ENCODE results near the gene GKN2. TPM values are rescaled to one million over a fixed set of nuclear protein-coding genes. Genes with fewer than 3 reads are reported as not detected.

GKN2 gene
- total RNA-seq, 2 experiments from 2014 or later = not detected

- H3K27ac ChIP-seq (ENCODE audit: low read depth, low read length, poor library complexity, severe bottlenecking) = no peak overlapping the region
- peaks cover 4% of the 10 kb centered on the region for H3K4me1 ChIP-seq (ENCODE audit: insufficient read depth, low read length, poor library complexity, severe bottlenecking)
- H3K9me3 ChIP-seq (ENCODE audit: low read length) = no peaks in the 10 kb centered on the region
- BruUV-seq (replicated peaks) = no TSS peak
- no peak overlapping the region for H3K4me2 ChIP-seq (ENCODE audit: low read length)
- ChIA-PET POLR2A (interaction anchor here (0.7 to 2.3 kb wide), 2 partner anchors 19 to 758 kb away, joined by 4 to 6 read pairs; no protein-coding TSS in a partner anchor), CTCF (ENCODE audit: unreplicated experiment) (no interaction called here)
- H3K4me3 ChIP-seq (ENCODE audit: low read depth, low read length, poor library complexity, severe bottlenecking) = no peak overlapping the region
- H3K36me3 ChIP-seq (ENCODE audit: insufficient read depth, low read length) = no peaks in the 10 kb centered on the region
- no peak for DNase-seq (ENCODE audit: low spot score)
- intact Hi-C loops (cut with micrococcal nuclease; ENCODE audit: unreplicated experiment) = loop anchor here (10.0 kb wide), 1 partner anchor 332 kb away; no protein-coding TSS in a partner anchor
- H2AFZ ChIP-seq (ENCODE audit: low read length) = no peak overlapping the region
- H4K20me1 ChIP-seq (ENCODE audit: insufficient read depth, low read length) = no peaks in the 10 kb centered on the region
- H3K9me2 ChIP-seq (ENCODE audit: insufficient read depth, low read length) = no peaks in the 10 kb centered on the region
- no peaks in the 10 kb centered on the region for H3K79me2 ChIP-seq (ENCODE audit: insufficient read depth, low read depth, low read length)
- TF ChIP-seq EZH2phosphoT487 (IDR thresholded peaks at IDR 0.05; ENCODE audit: borderline replicate concordance, low read depth, low read length) (no peak), CTCF (conservative IDR thresholded peaks at IDR 0.05; ENCODE audit: low read length) (no peak)
Observed at GRCh38 chr2:68926796-68927195, 25.9 kb downstream of the GKN2 start.

GRCh38 chr2:68925295-68925896, 27.3 kb downstream of the GKN2 start:
- peak; percentile 99 for TF ChIP-seq CTCF (conservative IDR thresholded peaks at IDR 0.05; ENCODE audit: low read length)
- no peak for TF ChIP-seq EZH2phosphoT487 (IDR thresholded peaks at IDR 0.05; ENCODE audit: borderline replicate concordance, low read depth, low read length)
- H3K4me2 ChIP-seq (ENCODE audit: low read length) = peak overlapping the region; percentile 10; the same call in 1 of the 2 replicates
- ChIA-PET CTCF (ENCODE audit: unreplicated experiment) (interaction anchor here (1.3 to 1.6 kb wide), 3 partner anchors 18 to 462 kb away, joined by 3 to 11 read pairs (median 8); no protein-coding TSS in a partner anchor), POLR2A (interaction anchor here (0.8 to 2.3 kb wide), 6 partner anchors 17 to 461 kb away, joined by 3 to 6 read pairs (median 4); no protein-coding TSS in a partner anchor)
- BruUV-seq (replicated peaks) = no TSS peak
- no peaks in the 10 kb centered on the region for H3K79me2 ChIP-seq (ENCODE audit: insufficient read depth, low read depth, low read length)
- H4K20me1 ChIP-seq (ENCODE audit: insufficient read depth, low read length) = no peaks in the 10 kb centered on the region
- H3K36me3 ChIP-seq (ENCODE audit: insufficient read depth, low read length) = no peaks in the 10 kb centered on the region
- peaks cover 4% of the 10 kb centered on the region for H3K4me1 ChIP-seq (ENCODE audit: insufficient read depth, low read length, poor library complexity, severe bottlenecking)
- H3K9me3 ChIP-seq (ENCODE audit: low read length) = no peaks in the 10 kb centered on the region
- intact Hi-C loops (cut with micrococcal nuclease; ENCODE audit: unreplicated experiment) = loop anchor here (1.0 to 10.0 kb wide), 4 partner anchors 216 to 462 kb away; no protein-coding TSS in a partner anchor
- H3K27ac ChIP-seq (ENCODE audit: low read depth, low read length, poor library complexity, severe bottlenecking) = no peak overlapping the region
- peak; percentile 79 for DNase-seq (ENCODE audit: low spot score)
- H3K9me2 ChIP-seq (ENCODE audit: insufficient read depth, low read length) = no peaks in the 10 kb centered on the region
- no peak overlapping the region for H3K4me3 ChIP-seq (ENCODE audit: low read depth, low read length, poor library complexity, severe bottlenecking)
- peak overlapping the region; percentile 43; the same call in 1 of the 2 replicates for H2AFZ ChIP-seq (ENCODE audit: low read length)

- Histone ChIP-seq H3K4me2 (ENCODE audit: low read length) (no peak overlapping the region), H3K9me2 (ENCODE audit: insufficient read depth, low read length) (no peaks in the 10 kb centered on the region), H4K20me1 (ENCODE audit: insufficient read depth, low read length) (no peaks in the 10 kb centered on the region), H3K9me3 (ENCODE audit: low read length) (no peaks in the 10 kb centered on the region), H3K36me3 (ENCODE audit: insufficient read depth, low read length) (no peaks in the 10 kb centered on the region), H3K4me1 (ENCODE audit: insufficient read depth, low read length, poor library complexity, severe bottlenecking) (peaks cover 4% of the 10 kb centered on the region), H3K4me3 (ENCODE audit: low read depth, low read length, poor library complexity, severe bottlenecking) (no peak overlapping the region), H3K27ac (ENCODE audit: low read depth, low read length, poor library complexity, severe bottlenecking) (no peak overlapping the region), H2AFZ (ENCODE audit: low read length) (no peak overlapping the region), H3K79me2 (ENCODE audit: insufficient read depth, low read depth, low read length) (no peaks in the 10 kb centered on the region)
- TF ChIP-seq EZH2phosphoT487 (IDR thresholded peaks at IDR 0.05; ENCODE audit: borderline replicate concordance, low read depth, low read length) = no peak
- no peak for TF ChIP-seq CTCF (conservative IDR thresholded peaks at IDR 0.05; ENCODE audit: low read length)
- ChIA-PET POLR2A (interaction anchor here (1.1 kb wide), 1 partner anchor 213 kb away, joined by 4 read pairs; no protein-coding TSS in a partner anchor), CTCF (ENCODE audit: unreplicated experiment) (no interaction called here)
- no peak for DNase-seq (ENCODE audit: low spot score)
- intact Hi-C loops (cut with micrococcal nuclease; ENCODE audit: unreplicated experiment) = loop anchor here (10.0 kb wide), 1 partner anchor 327 kb away; no protein-coding TSS in a partner anchor
- BruUV-seq (replicated peaks) = no TSS peak
Observed at GRCh38 chr2:68921646-68922045, 31.0 kb downstream of the GKN2 start.
